Activated B cell treated with CpG ODN at 0.5 μM for 24 hours (primary cell): ENCODE results near the gene WNT5A. TPM values are rescaled to one million over a fixed set of nuclear protein-coding genes. Genes with fewer than 3 reads are reported as not detected.

Source experiments
- ATAC-seq: fragments of 200-7000 bp; cut with Tn5 transposase; one replicate; pipeline ENCODE4 v1.10.0; 2021; ENCODE audit warnings: low read depth, mild to moderate bottlenecking, moderate library complexity
- CTCF ChIA-PET: fragments of 350-600 bp; sonication (Branson Sonifier 250); formaldehyde crosslinking; loops from one replicate; lab custom pipeline; 2021; ENCODE audit warnings: antibody characterized with exemption; lab: Charles Lee
- POLR2A ChIA-PET: fragments of 350-600 bp; sonication (Branson Sonifier 250); formaldehyde crosslinking; loops from one replicate; lab custom pipeline; 2021; ENCODE audit warnings: antibody characterized with exemption; lab: Charles Lee
- DNase-seq: peaks from one replicate; pipeline ENCODE4 v3.0.0; 2022
- H3K27ac Mint-ChIP-seq: one replicate; pipeline ENCODE4 v1.8.0; 2020; ENCODE audit warnings: mixed read lengths
- H3K27me3 Mint-ChIP-seq: one replicate; pipeline ENCODE4 v1.8.0; 2021; ENCODE audit warnings: mixed read lengths
- H3K36me3 Mint-ChIP-seq: one replicate; pipeline ENCODE4 v1.8.0; 2021; ENCODE audit warnings: low read depth, mixed read lengths
- H3K4me1 Mint-ChIP-seq: one replicate; pipeline ENCODE4 v1.8.0; 2021; ENCODE audit warnings: mixed read lengths
- H3K4me3 Mint-ChIP-seq: one replicate; pipeline ENCODE4 v1.8.0; 2020; ENCODE audit warnings: mild to moderate bottlenecking, mixed read lengths
- H3K9me3 Mint-ChIP-seq: one replicate; pipeline ENCODE4 v1.8.0; 2020; ENCODE audit warnings: mixed read lengths
- intact Hi-C: fragments of 100-400 bp; cut with micrococcal nuclease; formaldehyde crosslinking; loops from one replicate; pipeline ENCODE4 v1.15.1; 2024
- total RNA-seq: library from RNA; stranded (reverse); gene quantifications from 2 replicates; pipeline ENCODE4 v1.2.3, GENCODE V29; 2022
- TF ChIP-seq, protein P1 (sequence below): fragments of 200-600 bp; IDR thresholded peaks from one replicate; pipeline ENCODE4 v1.8.0; 2022; ENCODE audit warnings: antibody characterized with exemption, mild to moderate bottlenecking

Gene WNT5A
- total RNA-seq, 1 donor from 2014 or later, result not detected

DNA sequence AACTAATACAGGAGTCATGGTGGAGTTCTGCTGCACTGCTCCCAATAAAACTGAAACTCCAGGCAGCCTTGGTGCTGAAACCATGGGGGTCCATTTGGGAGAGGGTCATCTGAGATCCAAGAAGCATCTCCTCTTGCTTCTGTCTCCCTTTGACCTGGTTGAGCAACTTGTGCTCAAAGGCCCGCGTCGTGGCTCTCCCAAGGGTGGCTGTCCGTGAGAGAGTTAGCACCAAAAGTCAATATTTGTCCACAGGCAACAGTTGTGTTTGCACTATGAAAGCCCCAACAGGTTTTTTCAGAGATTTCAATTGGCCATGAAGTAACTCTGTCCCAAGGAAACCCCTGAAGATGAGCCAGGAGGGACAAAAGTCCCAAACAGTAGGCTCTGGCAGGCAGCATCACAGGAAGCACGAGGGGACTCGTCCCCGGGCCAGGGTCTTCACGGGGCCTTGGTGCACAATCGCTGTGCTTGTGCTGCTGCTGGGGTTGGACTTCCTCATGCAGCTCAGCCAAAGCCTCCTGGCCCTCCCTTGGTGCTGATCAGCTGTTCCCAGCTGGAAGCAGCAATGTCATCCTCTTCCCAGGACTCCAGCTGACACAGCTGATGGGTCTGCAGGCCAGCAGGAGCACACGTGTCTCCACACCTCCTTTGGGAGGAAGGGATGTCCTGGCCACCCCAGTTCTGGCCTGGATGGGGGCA is 39.4 kb upstream of the WNT5A start:
- TF ChIP-seq, protein P1, sequence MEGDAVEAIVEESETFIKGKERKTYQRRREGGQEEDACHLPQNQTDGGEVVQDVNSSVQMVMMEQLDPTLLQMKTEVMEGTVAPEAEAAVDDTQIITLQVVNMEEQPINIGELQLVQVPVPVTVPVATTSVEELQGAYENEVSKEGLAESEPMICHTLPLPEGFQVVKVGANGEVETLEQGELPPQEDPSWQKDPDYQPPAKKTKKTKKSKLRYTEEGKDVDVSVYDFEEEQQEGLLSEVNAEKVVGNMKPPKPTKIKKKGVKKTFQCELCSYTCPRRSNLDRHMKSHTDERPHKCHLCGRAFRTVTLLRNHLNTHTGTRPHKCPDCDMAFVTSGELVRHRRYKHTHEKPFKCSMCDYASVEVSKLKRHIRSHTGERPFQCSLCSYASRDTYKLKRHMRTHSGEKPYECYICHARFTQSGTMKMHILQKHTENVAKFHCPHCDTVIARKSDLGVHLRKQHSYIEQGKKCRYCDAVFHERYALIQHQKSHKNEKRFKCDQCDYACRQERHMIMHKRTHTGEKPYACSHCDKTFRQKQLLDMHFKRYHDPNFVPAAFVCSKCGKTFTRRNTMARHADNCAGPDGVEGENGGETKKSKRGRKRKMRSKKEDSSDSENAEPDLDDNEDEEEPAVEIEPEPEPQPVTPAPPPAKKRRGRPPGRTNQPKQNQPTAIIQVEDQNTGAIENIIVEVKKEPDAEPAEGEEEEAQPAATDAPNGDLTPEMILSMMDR, result no peak
- no peaks in the 10 kb centered on the region for H3K4me1 Mint-ChIP-seq
- H3K9me3 Mint-ChIP-seq, result no peaks in the 10 kb centered on the region
- intact Hi-C loops, result no loop called here
- DNase-seq (no peak), ATAC-seq (no peak)
- H3K4me3 Mint-ChIP-seq, result no peak overlapping the region
- H3K36me3 Mint-ChIP-seq, result no peaks in the 10 kb centered on the region
- no peaks in the 10 kb centered on the region for H3K27me3 Mint-ChIP-seq
- ChIA-PET CTCF (no interaction called here), POLR2A (no interaction called here)
- no peak overlapping the region for H3K27ac Mint-ChIP-seq

DNA sequence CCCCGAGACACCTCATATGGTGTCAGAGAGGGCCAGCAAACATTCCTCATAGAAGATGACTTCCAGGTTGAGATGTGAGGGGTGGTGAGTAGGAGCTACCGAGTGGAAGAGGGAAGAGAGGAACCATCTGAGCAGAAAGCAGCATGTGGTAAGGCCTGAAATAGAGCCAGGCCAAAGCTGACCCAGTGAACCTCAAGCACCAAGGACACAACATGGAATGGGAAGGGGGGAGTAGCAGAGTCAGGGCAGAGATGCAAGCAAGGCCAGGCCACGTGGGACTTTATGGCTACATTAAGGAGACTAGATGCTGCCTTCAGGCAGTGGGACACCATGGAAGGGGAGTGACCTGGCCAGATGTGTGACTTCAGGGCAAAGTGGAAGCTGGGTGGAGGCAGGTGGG is 38.3 kb upstream of the WNT5A start:
- TF ChIP-seq, protein P1, result no peak
- Mint-ChIP-seq H3K36me3 (no peaks in the 10 kb centered on the region), H3K4me3 (no peak overlapping the region), H3K27ac (no peak overlapping the region), H3K27me3 (no peaks in the 10 kb centered on the region), H3K4me1 (no peaks in the 10 kb centered on the region), H3K9me3 (no peaks in the 10 kb centered on the region)
- CTCF ChIA-PET, result no interaction called here
- POLR2A ChIA-PET, result no interaction called here
- intact Hi-C loops, result no loop called here
- no peak for DNase-seq
- ATAC-seq, result no peak

DNA sequence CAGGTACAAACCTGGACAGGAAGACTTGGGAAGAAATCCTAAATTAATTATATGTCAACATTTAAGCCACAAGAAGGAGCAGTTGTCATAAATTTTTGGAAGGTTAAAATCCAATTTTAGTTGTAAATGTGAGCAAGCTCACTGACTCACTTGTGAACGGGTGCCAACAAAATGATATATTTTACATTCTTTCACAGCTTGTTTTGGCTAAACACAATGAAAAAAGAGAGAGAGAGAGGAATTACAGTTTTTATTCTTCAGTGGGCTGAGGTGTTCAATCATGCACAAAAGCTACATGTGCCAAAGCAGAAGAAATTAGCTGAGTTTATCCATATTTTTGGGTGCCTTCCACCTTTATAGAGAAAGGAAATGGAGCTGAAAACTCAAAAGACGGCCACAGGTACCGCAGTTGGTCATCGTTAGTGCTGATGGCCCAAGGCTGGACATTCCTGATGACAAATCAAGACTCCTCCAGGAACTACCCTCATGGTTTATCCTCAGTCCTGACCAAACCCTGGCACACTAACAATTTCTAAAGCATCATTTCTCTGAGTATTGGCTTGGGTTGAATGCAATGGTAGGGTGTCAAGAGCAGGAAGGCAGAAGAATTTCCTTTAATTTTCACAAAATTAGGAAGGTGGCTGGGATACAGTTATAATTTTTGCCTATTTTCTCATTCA is 37.6 kb upstream of the WNT5A start:
- no peak for DNase-seq
- H3K27ac Mint-ChIP-seq, result no peak overlapping the region
- ATAC-seq, result no peak
- POLR2A ChIA-PET, result no interaction called here
- H3K4me1 Mint-ChIP-seq, result no peaks in the 10 kb centered on the region
- CTCF ChIA-PET, result no interaction called here
- H3K9me3 Mint-ChIP-seq, result no peaks in the 10 kb centered on the region
- no peaks in the 10 kb centered on the region for H3K36me3 Mint-ChIP-seq
- no peaks in the 10 kb centered on the region for H3K27me3 Mint-ChIP-seq
- TF ChIP-seq, protein P1, result no peak
- intact Hi-C loops, result no loop called here
- no peak overlapping the region for H3K4me3 Mint-ChIP-seq

DNA sequence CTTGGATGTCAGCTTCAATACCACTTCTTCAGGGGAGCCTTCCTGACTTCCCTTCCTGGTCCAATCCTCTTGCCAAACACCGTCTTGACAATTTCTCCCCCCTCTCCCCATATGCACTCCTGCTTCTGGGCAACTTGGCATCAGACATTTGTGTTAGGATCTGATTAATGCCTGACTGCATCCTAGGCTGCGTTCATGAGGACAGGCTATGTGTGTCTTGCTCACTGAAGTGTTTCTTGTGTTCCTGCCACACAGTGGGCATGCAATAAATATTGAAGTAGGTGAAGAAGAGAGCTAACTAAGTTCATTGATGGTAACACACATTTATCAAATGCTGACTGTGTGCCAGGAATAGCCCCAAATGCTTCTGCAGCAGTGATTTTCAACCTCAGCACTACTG is 36.4 kb upstream of the WNT5A start:
- intact Hi-C loops, result no loop called here
- Mint-ChIP-seq H3K4me3 (no peak overlapping the region), H3K9me3 (no peaks in the 10 kb centered on the region), H3K4me1 (no peaks in the 10 kb centered on the region), H3K27me3 (no peaks in the 10 kb centered on the region), H3K36me3 (no peaks in the 10 kb centered on the region), H3K27ac (no peak overlapping the region)
- DNase-seq (no peak), ATAC-seq (no peak)
- ChIA-PET CTCF (no interaction called here), POLR2A (no interaction called here)
- TF ChIP-seq, protein P1, result no peak

DNA sequence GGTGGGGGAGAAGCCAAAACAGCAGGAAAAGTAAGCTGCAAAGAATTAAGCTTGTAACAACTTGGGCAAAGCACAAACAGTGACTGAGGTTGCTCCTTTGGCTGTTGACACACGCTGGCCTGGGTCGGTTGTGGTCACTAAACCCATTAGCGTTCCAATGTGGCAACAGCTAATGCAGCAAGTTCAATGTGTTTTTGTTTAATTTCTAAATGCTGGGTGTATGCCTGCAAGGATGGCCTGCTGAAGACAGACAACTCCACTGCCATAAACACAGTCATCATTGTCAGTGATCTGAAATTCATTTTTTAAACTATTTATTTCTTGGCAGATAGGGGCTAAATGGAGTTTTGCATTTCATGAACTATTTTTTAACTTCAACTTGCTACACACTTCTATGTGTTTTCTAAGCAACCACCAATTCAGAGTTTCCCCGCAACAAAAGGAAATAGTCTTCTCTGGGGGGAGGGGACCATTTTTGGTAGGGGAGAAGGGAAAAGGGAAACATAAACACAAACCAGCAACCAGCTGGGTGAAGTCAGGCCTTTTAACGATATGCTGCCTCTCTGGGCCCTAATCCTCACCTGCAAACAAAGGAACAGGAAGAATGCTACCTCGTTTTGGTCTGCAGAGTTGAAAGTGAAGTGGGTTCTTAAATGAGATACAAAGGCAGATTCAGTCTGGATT is 34.8 kb upstream of the WNT5A start:
- ChIA-PET POLR2A (no interaction called here), CTCF (no interaction called here)
- intact Hi-C loops, result no loop called here
- H3K4me1 Mint-ChIP-seq, result no peaks in the 10 kb centered on the region
- H3K27ac Mint-ChIP-seq, result no peak overlapping the region
- ATAC-seq (no peak), DNase-seq (no peak)
- no peaks in the 10 kb centered on the region for H3K27me3 Mint-ChIP-seq
- H3K9me3 Mint-ChIP-seq, result no peaks in the 10 kb centered on the region
- no peak overlapping the region for H3K4me3 Mint-ChIP-seq
- no peaks in the 10 kb centered on the region for H3K36me3 Mint-ChIP-seq
- TF ChIP-seq, protein P1, result no peak
